IMR-90 (cell line): ENCODE measurements around the gene RTL1. TPM values are rescaled to one million over a fixed set of nuclear protein-coding genes. Genes with fewer than 3 reads are reported as not detected.

Experiments
- ATAC-seq: fragments of 200-7000 bp; cut with Tn5 transposase; 2 replicates; pipeline ENCODE4 v1.9.1; 2020; ENCODE audit warnings: low read depth, mild to moderate bottlenecking, moderate library complexity
- BruUV-seq: library from RNA; stranded (reverse); fragments of 400-500 nt; replicated peaks from 2 replicates; lab custom pipeline; 2021; lab: Mats Ljungman, UMichigan
- CTCF ChIA-PET: fragments of 300-600 bp; formaldehyde crosslinking; extraction: SDS; loops from one replicate; lab custom pipeline; 2021; ENCODE audit warnings: antibody characterized with exemption; lab: Yijun Ruan, JAX
- POLR2A ChIA-PET: fragments of 300-600 bp; sonication (Branson Sonifier 250); formaldehyde crosslinking; loops from one replicate; lab custom pipeline; 2022; ENCODE audit warnings: antibody characterized with exemption; ENCODE audit not compliant: unreplicated experiment; lab: Charles Lee
- DNase-seq: peaks from one replicate; pipeline ENCODE4 v3.0.0; 2013
- H2AFZ ChIP-seq: replicated peaks from 2 replicates; pipeline ENCODE3; 2013; ENCODE audit warnings: low read length, mild to moderate bottlenecking; ENCODE audit not compliant: poor library complexity
- H2AK5ac ChIP-seq: 2 replicates; pipeline ENCODE4 v1.6.1; 2013; ENCODE audit warnings: low read depth, low read length, inconsistent platforms
- H2AK9ac ChIP-seq: replicated peaks from 2 replicates; pipeline ENCODE3; 2013; ENCODE audit warnings: mild to moderate bottlenecking, low read depth, low read length, moderate library complexity; ENCODE audit not compliant: poor library complexity
- H2BK120ac ChIP-seq: 2 replicates; pipeline ENCODE4 v1.6.1; 2013; ENCODE audit warnings: low read depth, low read length, inconsistent platforms
- H2BK15ac ChIP-seq: 3 replicates; pipeline ENCODE4 v1.6.1; 2013; ENCODE audit warnings: low read depth, low read length, inconsistent platforms
- H2BK20ac ChIP-seq: 2 replicates; pipeline ENCODE4 v1.6.1; 2013; ENCODE audit warnings: low read depth, mild to moderate bottlenecking, inconsistent platforms, low read length, moderate library complexity
- H2BK5ac ChIP-seq: 2 replicates; pipeline ENCODE4 v1.6.1; 2013; ENCODE audit warnings: mild to moderate bottlenecking, low read depth, low read length, inconsistent platforms; ENCODE audit not compliant: poor library complexity, severe bottlenecking
- H3K14ac ChIP-seq: replicated peaks from 2 replicates; pipeline ENCODE4 v1.6.1; 2013; ENCODE audit warnings: low read depth, low read length, inconsistent platforms
- H3K18ac ChIP-seq: 2 replicates; pipeline ENCODE4 v1.6.1; 2013; ENCODE audit warnings: low read depth, low read length, control low read depth
- H3K23ac ChIP-seq: 2 replicates; pipeline ENCODE4 v1.6.1; 2013; ENCODE audit warnings: low read depth, low read length, inconsistent platforms
- H3K27ac ChIP-seq: 2 replicates; pipeline ENCODE4 v1.5.1; 2013; ENCODE audit warnings: mild to moderate bottlenecking, control low read depth, low read length; ENCODE audit not compliant: insufficient read depth
- H3K27me3 ChIP-seq: 2 replicates; pipeline ENCODE4 v1.6.1; 2013; ENCODE audit warnings: low read length; ENCODE audit not compliant: control insufficient read depth, insufficient read depth
- H3K36me3 ChIP-seq: 2 replicates; pipeline ENCODE4 v1.6.1; 2013; ENCODE audit warnings: low read length, mixed read lengths; ENCODE audit not compliant: control insufficient read depth, insufficient read depth
- H3K4ac ChIP-seq: 2 replicates; pipeline ENCODE4 v1.6.1; 2013; ENCODE audit warnings: low read depth, low read length, inconsistent platforms
- H3K4me1 ChIP-seq: 2 replicates; pipeline ENCODE4 v1.6.1; 2013; ENCODE audit warnings: low read length, mixed read lengths; ENCODE audit not compliant: control insufficient read depth, insufficient read depth
- H3K4me2 ChIP-seq: 2 replicates; pipeline ENCODE4 v1.6.1; 2013; ENCODE audit warnings: low read depth, mild to moderate bottlenecking, control low read depth, low read length, moderate library complexity
- H3K4me3 ChIP-seq: 2 replicates; pipeline ENCODE4 v1.5.1; 2013; ENCODE audit warnings: low read depth, mild to moderate bottlenecking, control low read depth, low read length, moderate library complexity; ENCODE audit not compliant: insufficient read depth
- H3K56ac ChIP-seq: 2 replicates; pipeline ENCODE4 v1.6.1; 2013; ENCODE audit warnings: low read length, inconsistent platforms; ENCODE audit not compliant: insufficient read depth; ENCODE audit errors: extremely low read depth
- H3K79me1 ChIP-seq, 2 experiments: 2 replicates each; pipeline ENCODE4 v1.6.1; 2013; ENCODE audit warnings: low read length in 2 of 2, inconsistent platforms in 1 of 2, low read depth in 1 of 2
- H3K9ac ChIP-seq: 2 replicates; pipeline ENCODE4 v1.6.1; 2013; ENCODE audit warnings: low read depth, low read length, control low read depth
- H3K9me1 ChIP-seq: 2 replicates; pipeline ENCODE4 v1.6.1; 2013; ENCODE audit warnings: low read length, inconsistent platforms; ENCODE audit not compliant: insufficient read depth
- H3K9me3 ChIP-seq: 2 replicates; pipeline ENCODE4 v1.6.1; 2013; ENCODE audit warnings: low read length; ENCODE audit not compliant: control insufficient read depth, insufficient read depth
- H4K20me1 ChIP-seq: 2 replicates; pipeline ENCODE4 v1.6.1; 2013; ENCODE audit warnings: low read length, inconsistent platforms; ENCODE audit not compliant: insufficient read depth
- H4K5ac ChIP-seq: 2 replicates; pipeline ENCODE4 v1.6.1; 2013; ENCODE audit warnings: mild to moderate bottlenecking, low read depth, low read length, control low read depth
- H4K8ac ChIP-seq, 2 experiments: 2 replicates each; pipeline ENCODE4 v1.6.1; 2013; ENCODE audit warnings: low read depth in 2 of 2, low read length in 2 of 2, control low read depth in 1 of 2, inconsistent platforms in 1 of 2
- H4K91ac ChIP-seq: 2 replicates; pipeline ENCODE4 v1.6.1; 2013; ENCODE audit warnings: low read depth, low read length, inconsistent platforms; ENCODE audit not compliant: insufficient read depth
- MXI1 ChIP-seq: IDR thresholded peaks from 2 replicates; pipeline ENCODE4 v1.6.1; 2012; ENCODE audit warnings: low read depth, mild to moderate bottlenecking, low read length, moderate library complexity, borderline replicate concordance
- WGBS, 2 experiments: methylation state at CpG; one replicate each; pipeline versions ENCODE4 v1.1.5 to v1.1.7; 2013; ENCODE audit warnings: missing lambda C conversion rate in 2 of 2; ENCODE audit not compliant: insufficient read length in 1 of 2; ENCODE audit errors: extremely low coverage in 2 of 2; 5-methylcytosine and 5-hydroxymethylcytosine counted together
- dilution Hi-C: fragments of 300-500 bp; cut with HindIII; formaldehyde crosslinking; loops from one replicate; pipeline ENCODE4 v1.14.3; 2018; ENCODE audit warnings: low sequenced_read_pairs; ENCODE audit not compliant: unreplicated experiment
- in situ Hi-C: fragments of 300-500 bp; cut with MboI; formaldehyde crosslinking; loops from 3 replicates; pipeline ENCODE4 v1.14.3; 2019; ENCODE audit warnings: low sequenced_read_pairs, inconsistent platforms, mixed read lengths
- intact Hi-C: fragments of 100-400 bp; cut with micrococcal nuclease; formaldehyde crosslinking; loops from 2 replicates; pipeline ENCODE4 v1.10.0; 2022
- polyA plus RNA-seq, 3 experiments: library from polyadenylated mRNA; depleted of rRNA; stranded (reverse); fragments of >200 nt; gene quantifications; 2 replicates each; pipeline ENCODE4 v1.2.3, GENCODE V29; 2012; ENCODE audit warnings: low replicate concordance in 1 of 3
- total RNA-seq: library from RNA; depleted of rRNA; stranded (reverse); fragments of >200 nt; gene quantifications from 2 replicates; pipeline ENCODE4 v1.2.3, GENCODE V29; 2012

Gene RTL1
- total and polyA plus RNA-seq, 2 of the 4 experiments (the other 2 are of a cell fraction), result not detected

DNA sequence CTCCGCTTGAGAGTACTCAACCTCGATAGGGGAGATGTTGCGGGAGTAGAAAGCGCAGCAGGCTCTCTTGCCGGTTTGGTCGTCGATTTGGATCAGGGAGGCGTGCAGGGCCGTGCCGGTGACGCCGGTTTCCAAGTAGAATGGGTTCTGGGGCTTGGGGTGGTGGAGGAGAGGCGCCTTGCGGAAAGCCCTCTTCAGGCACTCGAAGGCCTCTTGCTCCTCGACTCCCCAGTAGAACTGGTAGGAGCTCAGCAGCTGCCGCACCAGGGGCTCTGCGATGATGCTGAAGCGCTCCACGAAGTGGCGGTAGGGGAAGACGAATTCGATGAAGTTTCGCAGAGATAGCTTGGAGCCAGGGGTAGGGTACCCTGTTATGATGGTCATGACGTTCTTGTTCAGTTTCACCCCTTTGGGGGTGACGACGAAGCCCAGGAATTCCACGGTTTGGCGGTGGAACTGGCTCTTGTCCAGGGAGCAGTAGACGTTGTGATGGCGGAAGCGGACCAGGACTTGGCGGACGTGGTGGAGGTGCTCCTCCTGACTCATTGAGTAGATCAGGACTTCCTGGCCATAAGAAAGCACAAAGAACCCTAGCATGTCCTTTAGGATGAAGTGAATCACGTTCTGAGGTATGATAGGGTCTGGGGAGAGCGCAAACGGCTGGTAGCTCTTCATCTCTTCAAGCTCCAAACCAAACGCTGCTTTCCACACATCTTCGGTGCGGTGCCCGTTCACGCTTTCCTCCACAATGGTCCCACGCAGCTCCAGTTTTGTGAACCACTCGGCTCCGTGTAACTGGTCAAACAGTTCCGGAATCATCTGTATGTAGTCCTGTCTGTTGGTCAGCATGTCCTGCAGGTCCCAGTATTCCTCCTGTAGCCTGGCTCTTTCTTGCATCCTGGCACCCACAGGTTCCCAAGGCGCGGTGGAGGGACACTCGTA, 21.2 kb downstream of the RTL1 start:
- in situ Hi-C loops (no loop called here), dilution Hi-C loops (no loop called here), intact Hi-C loops (no loop called here)
- H3K9ac ChIP-seq, result no peak overlapping the region
- H3K4me3 ChIP-seq, result no peak overlapping the region
- H4K20me1 ChIP-seq, result peaks cover 63% of the 10 kb centered on the region
- H3K4ac ChIP-seq, result no peak overlapping the region
- H2BK5ac ChIP-seq, result no peak overlapping the region
- H4K8ac ChIP-seq, result no peak overlapping the region
- H2BK120ac ChIP-seq, result no peak overlapping the region
- DNase-seq, result no peak
- H4K5ac ChIP-seq, result no peak overlapping the region
- no peak overlapping the region for H2BK20ac ChIP-seq
- CTCF ChIA-PET, result no interaction called here
- TF ChIP-seq MXI1, result no peak
- H2AFZ ChIP-seq, result no peak overlapping the region
- no peak overlapping the region for H3K56ac ChIP-seq
- H3K4me1 ChIP-seq, result peaks cover 4% of the 10 kb centered on the region
- H3K9me1 ChIP-seq, result peaks cover 4% of the 10 kb centered on the region; the same call in 1 of the 2 replicates
- H3K18ac ChIP-seq, result no peak overlapping the region
- no peak for ATAC-seq
- POLR2A ChIA-PET, result no interaction called here
- H3K9me3 ChIP-seq, result peaks cover 3% of the 10 kb centered on the region; the same call in 1 of the 2 replicates
- H3K27me3 ChIP-seq, result no peaks in the 10 kb centered on the region
- H2BK15ac ChIP-seq, result no peak overlapping the region
- no peak overlapping the region for H3K4me2 ChIP-seq
- H3K14ac ChIP-seq, result no peak overlapping the region
- peaks cover 10 to 50% of the 10 kb centered on the region in 2 experiments for H3K79me1 ChIP-seq
- peaks cover 70% of the 10 kb centered on the region for H3K36me3 ChIP-seq
- H4K91ac ChIP-seq, result no peak overlapping the region
- H3K23ac ChIP-seq, result no peak overlapping the region
- no peak overlapping the region for H3K27ac ChIP-seq
- H2AK9ac ChIP-seq, result no peak overlapping the region
- no TSS peak for BruUV-seq
- WGBS, 2 experiments, result 90% methylated on average over 22 of the region's 49 CpGs; no CpG with 5 or more reads in 1 of the 2 experiments
- H2AK5ac ChIP-seq, result no peak overlapping the region
